NCI-H1048 (cell line): ENCODE measurements around the gene TCF4.
"Not testable (repeated sequence)": the region's sequence is repeated elsewhere in the genome, so short reads cannot be mapped to it uniquely, and the experiment has no call there.

ENCODE experiments used
- DNase-seq: peaks from one replicate; lab custom pipeline; 2025; lab: John Stamatoyannopoulos, UW

The TCF4 gene

DNA sequence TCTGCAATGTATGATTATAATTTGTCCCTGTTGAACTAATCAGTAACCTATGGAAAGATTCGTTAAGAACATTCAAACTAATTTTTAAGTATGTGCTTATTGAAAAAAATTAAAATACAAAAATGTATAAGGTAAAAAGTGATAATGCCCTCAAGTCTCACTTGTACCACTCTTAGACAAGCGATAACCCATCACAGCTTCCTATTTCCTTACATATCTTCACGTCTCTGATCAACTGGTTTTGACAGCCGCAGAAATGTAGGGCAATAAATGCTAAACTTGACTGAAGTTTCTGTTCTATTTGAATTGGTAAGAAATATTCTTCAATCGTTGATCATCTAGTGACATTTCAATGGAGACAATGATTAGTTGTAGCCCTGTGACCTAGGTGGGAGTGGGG, 112.5 kb downstream of the TCF4 start:
- DNase-seq: no peak

DNA sequence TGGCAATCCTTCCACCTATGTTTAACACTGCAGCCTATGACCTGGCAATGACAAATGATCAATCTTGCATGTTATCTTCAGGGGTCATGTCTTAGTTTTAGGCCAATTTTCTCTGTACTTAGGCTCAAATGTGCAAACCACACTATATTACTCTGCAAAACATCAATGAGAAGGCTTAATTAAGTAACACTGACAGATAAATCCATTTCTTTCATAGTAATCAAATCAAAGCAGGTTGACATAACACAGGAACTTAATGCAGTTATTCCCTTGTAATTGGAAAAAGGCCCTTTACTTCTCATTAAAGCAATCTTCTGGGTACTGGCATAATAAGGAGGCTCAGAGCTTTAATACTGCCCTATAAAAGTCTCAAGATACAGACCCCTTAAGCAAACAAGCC, 114.4 kb downstream of the TCF4 start:
- no peak for DNase-seq

DNA sequence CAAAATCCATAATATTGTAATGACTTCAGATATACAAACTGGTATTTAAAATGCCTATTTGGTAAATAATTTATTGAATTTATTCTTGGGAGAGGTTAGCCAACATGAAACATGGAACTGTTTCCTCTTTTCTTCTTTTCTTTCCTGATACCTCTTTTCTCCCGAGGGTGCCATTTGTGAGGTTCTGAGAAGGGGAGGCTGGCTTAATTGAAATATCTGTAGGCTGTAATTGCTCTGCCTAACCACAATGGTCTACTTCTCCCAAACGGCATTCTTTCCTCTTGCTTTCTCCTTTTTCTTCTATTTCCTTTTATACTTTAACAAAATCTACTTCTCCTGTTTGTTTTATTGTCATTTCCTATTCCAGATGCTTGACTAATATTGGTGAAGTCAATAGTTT, 114.9 kb downstream of the TCF4 start:
- no peak for DNase-seq

DNA sequence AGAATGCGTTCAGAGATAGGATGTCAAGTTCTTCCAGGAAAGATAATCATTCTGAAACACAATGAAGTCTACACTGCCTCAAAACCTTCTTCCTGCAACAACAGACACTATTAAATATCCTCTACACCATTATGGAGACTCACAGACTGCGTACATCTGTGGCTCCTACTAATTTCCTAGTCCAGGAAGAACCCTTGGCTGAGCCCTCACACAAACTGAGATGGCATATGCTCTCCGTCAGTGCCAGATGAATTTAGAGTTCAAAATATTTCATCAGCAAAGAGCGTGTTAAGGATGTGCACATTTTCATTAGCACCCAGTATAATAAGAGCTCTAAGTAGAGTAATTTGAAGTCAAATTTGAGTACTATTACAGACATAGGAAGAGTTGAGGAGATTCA, 117.2 kb downstream of the TCF4 start:
- DNase-seq: no peak

DNA sequence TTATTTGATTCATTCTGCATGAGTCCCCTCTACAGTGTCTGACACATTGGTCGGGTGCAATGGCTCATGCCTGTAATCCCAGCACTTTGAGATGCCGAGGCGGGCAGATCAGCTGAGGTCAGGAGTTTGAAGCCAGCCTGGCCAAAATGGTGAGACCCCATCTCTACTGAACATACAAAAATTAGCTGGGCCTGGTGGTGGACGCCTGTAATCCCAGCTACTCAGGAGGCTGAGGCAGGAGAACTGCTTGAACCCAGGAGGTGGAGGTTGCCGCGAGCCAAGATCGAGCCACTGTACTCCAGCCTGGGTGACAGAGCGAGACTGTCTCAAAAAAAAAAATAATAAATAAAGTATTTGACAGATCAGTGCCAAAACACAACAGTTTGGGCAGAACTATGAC, 118.9 kb downstream of the TCF4 start:
- DNase-seq: not testable (repeated sequence)

DNA sequence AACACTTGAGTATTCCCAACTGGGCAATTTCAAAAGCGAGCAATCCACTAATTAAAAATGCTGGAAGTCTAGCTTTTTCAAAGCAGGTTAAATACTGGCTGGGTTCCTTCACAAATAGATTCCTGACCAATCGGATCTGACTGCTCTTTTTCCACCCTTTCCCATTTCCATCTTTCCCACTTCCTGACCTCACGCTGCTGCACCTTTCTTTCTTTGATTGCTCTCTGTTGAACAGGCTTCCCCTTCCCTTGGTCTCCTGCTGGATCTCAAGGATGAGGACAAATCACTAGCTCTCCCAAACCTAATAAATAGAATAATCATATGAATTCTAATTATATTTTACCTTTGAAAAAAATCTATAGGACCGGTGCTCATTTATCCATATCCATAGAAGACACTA, 121.2 kb downstream of the TCF4 start:
- no peak for DNase-seq

DNA sequence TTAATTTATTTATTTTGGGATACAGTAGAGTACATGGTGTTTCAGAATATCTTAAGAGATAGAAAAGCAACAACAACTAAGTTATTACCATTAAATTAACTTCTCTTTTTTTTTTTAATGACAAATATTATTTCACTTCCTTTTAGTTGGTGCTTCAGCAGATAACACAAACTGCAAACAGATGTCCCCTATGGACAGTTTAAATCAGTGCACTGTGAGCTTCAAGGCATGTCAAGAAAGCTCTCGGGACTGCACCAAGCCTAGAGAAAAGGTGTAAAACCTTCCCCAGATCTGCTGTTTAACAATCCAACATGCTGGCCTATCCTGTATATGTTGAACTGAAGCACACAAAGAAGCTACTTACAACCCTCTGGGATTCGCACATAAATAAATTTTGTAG, 122.7 kb downstream of the TCF4 start:
- no peak for DNase-seq

DNA sequence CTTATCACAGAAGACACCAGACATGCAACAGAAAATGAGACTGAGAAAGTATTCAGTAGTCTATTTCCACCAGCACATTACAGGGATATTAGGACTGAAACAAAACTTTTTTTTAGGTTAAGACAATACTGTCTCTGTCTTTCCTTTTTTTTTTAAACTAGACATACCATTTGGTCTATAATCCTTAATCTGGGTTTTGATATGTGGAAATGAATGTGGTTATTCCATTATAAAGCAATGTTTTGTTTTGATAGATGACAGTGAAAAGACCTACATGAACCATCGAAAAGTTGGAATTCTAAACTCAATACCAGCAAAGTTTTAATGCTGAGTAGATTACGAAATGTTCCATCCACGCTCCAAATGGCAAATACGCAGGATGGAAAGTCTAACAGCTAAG, 123.4 kb downstream of the TCF4 start:
- no peak for DNase-seq

DNA sequence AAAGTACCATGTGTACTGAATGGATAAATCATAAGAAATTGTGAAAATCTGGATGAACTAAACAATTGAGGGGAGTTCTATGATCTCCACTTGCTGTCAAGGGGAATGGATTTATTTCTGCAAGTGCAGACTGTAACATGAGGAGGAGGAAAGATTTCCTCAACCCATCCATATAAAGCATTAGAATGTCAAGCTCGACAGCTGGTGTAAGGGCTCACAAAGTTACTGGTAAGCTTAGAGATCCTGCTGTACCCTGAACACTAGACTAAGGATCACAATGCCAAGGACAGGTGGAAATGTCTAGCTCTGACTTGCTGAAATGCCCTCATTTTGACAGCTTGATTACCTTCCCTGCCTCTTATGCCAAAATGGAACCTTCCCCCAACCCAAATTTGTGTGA, 125.3 kb downstream of the TCF4 start:
- no peak for DNase-seq

DNA sequence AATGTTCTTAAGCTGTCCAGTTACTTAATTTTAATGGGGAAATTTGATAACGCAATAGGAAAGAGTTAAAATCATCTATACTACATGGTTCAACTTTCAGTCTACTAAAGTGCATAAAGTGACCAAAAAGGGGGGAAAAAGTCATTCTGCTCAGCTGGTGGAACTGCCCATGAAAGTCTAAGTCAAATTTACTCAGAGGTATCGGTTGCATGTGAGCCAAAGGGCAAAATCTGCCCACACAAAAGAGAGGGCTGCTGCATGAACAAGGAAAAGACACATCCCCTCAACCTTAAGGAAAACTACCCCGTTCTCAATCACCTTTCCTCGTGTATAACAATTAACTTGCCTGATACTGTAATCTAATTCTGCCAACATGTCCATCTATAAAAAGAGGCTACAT, 126.1 kb downstream of the TCF4 start:
- DNase-seq: no peak

DNA sequence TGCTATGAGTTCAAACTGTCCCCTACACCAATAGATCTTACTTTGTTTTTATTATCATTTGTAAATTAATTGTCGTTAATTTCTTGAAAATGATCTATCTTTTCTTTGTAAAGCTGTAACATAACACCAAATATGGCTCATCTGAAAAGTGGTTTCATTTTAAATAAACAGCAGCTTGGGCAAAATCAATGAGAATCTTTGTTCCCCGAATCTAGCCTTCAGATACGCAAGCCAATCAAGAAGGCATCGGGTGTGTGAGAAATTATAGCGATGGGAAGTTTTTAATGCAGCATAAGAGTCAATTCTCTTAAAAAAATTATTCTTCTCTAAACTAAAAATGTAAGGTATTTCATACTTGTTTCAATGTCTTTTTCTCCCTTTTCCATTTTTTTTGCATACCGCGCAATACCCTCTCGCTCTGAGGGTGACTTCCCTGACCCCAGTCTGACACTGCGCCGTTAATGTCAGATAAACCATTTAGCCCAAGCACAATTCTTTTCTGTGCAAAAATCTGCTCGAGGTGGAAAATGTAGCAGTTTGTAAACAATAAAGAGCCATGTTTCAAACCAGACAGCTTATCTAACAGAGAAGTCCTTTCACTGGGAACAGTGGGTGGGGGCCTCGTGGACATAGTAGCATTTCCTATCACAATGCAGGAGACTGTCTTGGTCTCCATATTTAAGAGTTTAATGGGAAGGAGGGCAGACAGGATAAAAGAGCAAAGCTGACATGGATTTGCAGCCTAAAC, 129.4 kb downstream of the TCF4 start:
- peak; percentile 16 for DNase-seq

DNA sequence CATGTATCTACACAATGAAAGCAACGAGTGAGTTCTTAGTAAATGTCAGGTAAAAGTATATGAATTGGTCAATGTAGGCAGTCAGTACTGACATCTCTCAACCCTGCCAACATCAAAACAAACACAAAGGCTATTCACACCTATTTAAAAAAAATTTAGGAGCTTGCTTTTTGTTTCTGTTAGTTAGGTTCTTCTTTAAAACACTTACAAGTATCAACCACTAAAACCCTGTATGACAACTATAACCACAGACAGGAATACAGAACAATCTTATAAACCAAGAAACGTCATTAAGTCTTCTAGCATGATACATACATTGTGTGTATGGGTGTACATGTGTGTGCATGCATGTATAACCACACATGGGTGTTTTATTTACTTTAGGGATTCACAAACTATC, 131.0 kb downstream of the TCF4 start:
- DNase-seq: no peak

DNA sequence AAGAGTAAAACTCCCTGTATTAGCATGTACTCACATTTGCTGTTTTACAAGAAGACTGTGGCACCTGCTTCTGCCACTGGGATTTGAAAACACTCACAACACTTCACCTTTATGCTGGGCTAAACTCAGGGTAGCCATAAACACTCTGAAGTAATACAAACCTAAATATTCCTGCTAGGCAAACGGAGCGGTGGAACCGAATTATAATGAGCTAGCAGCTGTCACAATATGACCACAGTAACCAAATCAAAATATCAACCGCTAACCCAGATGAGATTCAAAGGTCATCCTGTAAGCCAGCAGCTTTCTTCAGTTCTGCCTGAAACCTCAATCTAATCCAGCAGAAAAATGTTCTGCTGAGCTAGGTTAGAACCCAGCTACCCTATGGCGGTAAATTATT, 132.1 kb downstream of the TCF4 start:
- DNase-seq: no peak

DNA sequence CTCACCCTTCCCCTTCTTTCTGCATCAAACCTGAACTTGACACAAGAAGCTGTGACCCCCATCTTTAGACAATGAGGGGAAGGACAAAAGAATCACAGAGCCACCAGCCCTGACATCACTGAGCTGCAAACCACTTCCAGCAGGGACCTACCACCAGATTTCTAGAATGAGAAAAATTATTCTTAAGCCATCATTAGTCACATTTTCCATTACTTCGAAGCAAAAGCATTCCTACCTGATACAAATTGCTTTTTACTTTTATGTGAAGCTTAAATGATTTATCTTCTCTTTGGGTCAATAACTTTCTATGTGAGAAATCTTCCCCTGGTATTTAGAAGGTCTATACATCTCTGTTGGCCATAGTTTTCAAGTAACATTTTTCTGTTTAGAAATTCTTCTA, 134.8 kb downstream of the TCF4 start:
- DNase-seq: no peak

DNA sequence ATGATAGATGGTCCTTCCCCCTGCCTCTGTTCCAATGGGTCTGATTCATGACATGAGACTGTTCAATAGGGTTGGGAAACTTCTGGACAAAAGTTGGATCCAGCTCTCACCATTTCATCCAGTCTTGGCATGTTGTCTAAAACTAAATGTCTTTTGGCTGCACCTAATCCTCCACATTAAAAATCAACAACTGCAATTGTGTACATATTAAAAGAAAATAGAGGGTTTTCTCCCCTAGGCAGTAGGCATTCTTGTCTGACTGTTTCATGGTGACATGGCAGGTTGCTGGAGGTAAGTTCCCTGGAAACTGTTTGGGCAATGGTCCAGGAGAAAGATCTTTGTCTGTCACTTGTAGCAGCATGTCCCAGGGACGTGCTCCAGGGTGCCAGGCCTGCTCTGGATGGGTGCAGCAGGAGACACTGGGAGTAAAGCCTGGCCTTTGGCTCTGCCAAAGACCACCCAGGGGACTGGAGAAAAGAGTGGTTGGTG, 135.8 kb downstream of the TCF4 start:
- no peak for DNase-seq

DNA sequence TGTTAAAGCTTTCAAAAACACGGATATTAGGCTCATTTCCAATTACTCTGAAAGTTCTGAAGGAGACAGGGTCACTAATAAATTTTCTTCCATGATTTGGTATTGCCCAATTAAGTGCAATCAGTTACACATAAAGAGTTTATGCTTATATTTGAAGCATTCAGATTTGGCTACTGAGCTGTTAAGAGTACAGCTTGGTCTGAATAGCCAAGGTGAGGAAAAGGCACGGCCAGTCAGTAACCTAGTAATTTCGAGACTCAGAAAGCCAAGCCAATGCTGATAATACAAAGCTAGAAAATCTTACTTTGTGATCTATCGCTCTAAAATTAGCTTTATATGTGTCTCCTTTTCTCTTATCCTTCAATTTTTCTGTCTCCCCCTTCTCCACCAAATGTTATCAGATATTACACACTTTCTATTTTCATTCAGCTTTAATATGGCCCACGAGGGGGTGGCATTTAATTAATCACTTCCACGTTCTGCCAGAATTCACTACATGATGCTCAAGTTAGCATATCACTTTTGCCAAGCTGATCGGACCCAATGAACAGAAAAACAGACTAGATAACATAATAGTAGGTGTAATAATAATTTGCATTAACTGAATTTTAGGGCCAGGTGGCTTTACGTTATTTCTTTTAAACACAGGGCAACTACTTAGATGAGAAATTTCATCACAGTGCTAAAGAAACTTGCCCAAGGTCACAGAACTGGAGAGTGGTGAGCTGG, 138.4 kb downstream of the TCF4 start:
- no peak for DNase-seq

DNA sequence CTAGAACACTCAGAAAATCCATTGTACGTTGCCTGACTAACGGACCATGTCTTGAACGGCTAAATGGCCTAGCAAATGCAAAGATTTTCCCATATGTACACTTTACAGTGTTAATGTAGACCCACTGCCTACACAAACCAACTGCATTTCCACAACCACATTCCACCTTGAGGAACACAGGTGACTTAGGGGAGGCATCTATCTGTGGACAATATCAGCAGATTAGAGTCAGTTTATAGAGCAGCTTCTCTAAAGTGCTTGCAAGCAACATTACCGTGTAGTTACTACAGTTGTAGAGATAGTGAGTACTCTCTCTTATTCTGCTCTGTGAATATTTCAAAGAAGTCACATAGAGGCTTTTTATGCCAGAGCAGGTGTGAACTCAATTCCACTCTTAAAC, 139.6 kb downstream of the TCF4 start:
- no peak for DNase-seq

DNA sequence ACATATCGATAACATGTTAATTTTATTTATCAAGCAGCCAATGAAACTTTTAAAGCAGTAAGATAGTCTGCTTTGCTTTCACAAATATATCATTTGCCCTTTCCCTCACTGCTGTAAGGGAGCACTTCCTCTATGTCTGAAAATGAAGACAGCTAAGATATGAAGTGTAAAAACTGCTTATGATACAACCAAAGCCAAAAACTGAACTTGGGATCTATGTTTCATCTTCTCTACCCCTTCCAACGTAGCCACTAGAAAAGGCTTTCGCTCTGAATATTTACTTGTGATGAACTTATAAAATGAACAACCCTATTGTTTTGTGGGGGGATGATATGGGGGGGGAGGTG, 140.3 kb downstream of the TCF4 start:
- DNase-seq: no peak

DNA sequence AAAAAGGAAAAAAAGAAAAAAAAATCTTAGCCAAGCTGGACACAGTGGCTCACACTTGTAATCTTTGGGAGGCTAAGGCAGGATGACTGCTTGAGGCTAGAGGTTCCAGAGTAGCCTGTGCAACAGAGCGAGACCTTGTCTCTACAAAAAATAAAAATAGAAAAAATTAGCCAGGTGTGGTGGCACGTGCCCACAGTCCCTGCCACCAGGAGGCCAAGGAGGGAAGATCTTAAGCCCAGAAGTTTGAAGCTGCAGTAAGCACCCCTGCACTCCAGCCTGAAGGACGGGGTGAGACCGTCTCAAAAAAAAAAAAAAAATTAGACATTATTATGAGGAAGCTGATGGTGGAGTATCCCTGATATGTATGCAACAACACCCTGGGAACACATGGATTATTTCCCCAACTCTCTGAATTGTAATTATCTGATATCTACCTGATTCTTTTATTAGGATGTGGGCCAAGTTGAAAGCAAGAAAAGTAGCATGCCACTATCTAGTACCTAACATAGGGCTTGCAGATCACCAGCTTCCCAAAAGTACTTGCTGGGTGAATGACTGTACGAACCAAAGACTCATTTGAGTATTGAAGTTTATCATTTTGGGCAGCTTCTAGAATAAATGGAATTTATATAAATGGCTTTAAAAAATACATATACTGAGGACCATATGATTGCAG, 140.9 kb downstream of the TCF4 start:
- no peak for DNase-seq

DNA sequence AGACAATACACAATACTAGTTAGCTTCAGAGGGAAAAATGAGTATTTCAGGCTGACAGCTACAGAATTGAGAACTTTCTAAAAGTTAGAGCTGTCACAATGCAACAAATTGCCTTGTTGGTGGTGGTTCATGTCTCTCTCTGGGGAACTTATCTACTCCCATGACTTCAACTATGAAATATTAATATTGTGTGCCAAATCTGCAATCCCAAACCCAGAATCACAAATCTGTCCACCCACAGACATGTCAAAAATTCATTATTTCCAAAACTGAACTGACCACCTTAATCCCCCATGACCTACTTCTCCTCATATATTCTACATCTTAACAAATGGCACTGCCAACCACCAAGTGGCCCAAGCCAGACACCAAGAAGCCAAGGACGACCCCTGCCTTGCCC, 143.5 kb downstream of the TCF4 start:
- DNase-seq: no peak

DNA sequence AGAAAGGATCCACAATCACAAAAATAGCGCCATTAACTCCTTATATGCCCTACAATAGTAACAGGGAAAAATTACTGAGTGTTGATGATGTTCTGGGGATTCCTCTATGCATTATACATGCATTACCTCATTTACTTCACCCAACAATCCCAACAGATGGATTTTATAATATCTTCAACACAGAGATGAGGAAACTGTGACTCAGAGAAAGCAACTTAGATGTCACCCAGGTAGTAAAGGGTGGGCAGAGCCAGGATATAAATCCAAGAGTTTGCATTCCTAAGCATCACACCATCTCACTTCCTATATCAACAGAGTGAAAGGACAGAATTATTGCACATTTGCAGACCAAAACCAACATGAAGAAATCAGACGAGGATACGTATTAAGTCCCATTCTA, 144.2 kb downstream of the TCF4 start:
- DNase-seq: no peak

DNA sequence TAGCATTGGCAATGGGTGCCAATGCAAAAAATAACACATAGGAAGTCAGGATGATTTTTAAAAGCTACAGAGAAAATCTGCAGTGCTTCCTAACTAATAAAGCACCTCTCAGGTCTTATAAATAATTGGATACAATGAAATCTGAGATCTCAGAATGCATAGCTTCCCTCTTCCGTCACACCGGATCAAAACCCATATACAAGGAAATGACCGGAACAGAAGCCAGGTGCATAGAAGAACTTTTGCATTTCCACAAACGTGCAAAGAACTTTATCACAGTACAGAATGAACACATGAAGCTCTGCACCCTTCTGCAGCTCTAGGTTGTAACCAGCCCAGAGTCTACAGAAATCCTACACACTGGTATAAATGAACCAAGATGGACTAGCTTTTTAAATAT, 145.4 kb downstream of the TCF4 start:
- no peak for DNase-seq

DNA sequence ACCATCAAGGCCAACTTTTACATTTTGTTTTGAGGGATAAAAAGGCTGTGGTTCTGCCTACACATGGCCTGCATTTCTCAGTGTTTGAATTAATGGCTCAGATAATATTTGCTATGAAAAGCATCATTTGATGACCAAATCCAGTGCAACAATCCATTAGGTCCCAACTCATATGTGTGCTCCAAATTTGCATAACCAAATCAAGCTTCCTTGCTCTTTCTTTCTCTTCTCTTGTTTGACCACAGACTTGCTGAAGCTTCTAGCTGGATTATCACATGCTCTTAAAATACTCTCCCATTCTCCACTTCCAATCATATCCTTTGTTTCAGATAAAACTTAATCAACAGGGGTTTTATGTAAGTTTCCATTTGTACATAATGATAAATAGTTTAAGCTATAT, 147.0 kb downstream of the TCF4 start:
- DNase-seq: peak; percentile 40
